ENCODE measurements around the gene TNFSF15.
"Not testable (repeated sequence)": the region's sequence is repeated elsewhere in the genome, so short reads cannot be mapped to it uniquely, and the experiment has no call there.

TNFSF15 gene

GRCh38 chr9:114745879-114746550 lies 59.8 kb downstream of the TNFSF15 start:
- no peak for DNase-seq

DNA sequence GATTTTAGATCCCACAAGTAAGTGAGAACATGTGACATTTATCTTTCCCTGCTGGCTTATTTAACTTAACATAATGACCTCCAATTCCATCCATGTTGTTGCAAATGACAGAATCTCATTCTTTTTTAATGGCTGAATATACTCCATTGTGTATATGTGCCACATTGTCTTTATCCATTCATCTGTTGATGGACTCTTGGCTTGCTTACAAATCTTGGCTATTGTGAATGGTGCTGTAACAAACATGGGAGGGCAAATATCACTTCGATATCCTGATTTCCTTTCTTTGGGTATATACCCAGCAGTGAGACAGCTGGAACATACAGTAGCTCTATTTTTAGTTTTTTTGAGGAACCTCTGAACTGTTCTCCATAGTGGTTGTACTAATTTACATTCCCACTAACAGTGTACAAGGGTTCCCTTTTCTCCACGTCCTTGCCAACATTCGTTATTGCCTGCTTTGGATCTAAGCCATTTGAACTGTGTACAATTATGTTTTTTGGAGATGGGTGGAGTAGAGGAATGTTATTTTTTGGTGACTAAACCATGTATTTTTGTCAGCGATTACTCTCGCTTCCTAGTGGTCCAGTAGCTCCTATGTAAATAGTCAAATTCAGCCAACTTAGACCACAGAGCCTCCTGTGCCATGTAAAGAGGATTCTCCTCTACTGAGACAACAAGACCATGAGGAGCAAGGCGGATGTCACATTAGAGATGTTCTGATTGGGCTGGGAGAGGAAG lies 60.6 kb downstream of the TNFSF15 start:
- DNase-seq, result no peak

- no peak for DNase-seq
Measured at GRCh38 chr9:114743446-114743845, 62.4 kb downstream of the TNFSF15 start.

- no peak for DNase-seq
Measured at GRCh38 chr9:114742947-114743346, 62.9 kb downstream of the TNFSF15 start.

GRCh38 chr9:114741521-114741920 lies 64.3 kb downstream of the TNFSF15 start:
- not testable (repeated sequence) for DNase-seq

GRCh38 chr9:114738581-114739316 lies 67.1 kb downstream of the TNFSF15 start:
- DNase-seq, result peak; percentile 77

GRCh38 chr9:114737847-114738246 lies 68.0 kb downstream of the TNFSF15 start:
- no peak for DNase-seq

GRCh38 chr9:114737118-114737517 lies 68.7 kb downstream of the TNFSF15 start:
- DNase-seq, result no peak

DNA sequence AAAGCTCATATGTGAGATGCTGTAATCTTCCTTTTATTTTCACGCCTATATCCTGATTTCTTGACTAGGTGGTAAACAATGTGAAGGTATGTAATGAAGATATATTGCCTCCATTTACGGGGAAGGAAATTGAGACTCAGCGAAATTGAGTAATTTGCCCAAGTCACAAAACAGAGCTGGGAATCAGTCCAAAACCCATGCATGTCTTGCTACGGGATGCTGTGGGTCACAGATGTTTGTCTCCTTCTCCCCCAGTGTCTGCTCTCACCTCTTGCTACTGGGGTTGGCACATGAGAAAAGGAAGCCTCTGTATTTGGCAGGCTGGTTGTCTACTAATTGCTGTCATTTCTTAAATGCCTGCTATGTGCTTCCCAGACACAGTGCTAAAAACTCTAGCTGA lies 70.1 kb downstream of the TNFSF15 start:
- DNase-seq, result no peak

DNA sequence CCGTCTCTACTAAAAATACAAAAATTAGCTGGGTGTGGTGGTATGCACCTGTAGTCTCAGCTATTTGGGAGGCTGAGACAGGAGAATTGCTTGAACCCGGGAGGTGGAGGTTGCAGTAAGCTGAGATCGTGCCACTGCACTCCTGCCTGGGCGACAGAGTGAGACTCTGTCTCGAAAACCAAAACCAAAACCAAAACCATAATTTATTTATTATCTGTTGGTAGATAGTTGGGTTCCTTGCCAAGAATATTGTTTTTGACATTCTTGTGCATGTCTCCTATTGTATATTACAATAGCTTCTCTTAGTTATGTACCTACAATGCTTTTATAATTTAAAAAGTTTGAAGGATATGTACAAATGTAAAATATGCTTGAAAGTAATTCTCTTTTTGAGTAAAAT lies 70.7 kb downstream of the TNFSF15 start:
- DNase-seq, result not testable (repeated sequence)

Measured in stimulated activated CD8-positive, alpha-beta memory T cell treated with anti-CD3 and anti-CD28 coated beads, Interleukin-4, amount 100 ng/mL, for 48 hours (primary cell).